Muscle of back (tissue), 11 donors: Measurements from ENCODE around the gene KERA. TPM values are rescaled to one million over a fixed set of nuclear protein-coding genes. Genes with fewer than 3 reads are reported as not detected.
A peak's percentile ranks its signal among the peaks of the same experiment; 100 is the strongest.

Experiments used
- DNase-seq, 3 donors: peaks; one replicate each; pipeline versions ENCODE4 v3.0.0 to v3.0.0-alpha.2; 2013
- polyA plus RNA-seq, 10 donors: library from polyadenylated mRNA; unstranded; fragments of 120-200 nt; gene quantifications; one replicate each; pipeline ENCODE4 v1.2.1, GENCODE V29; 2013; ENCODE audit not compliant: insufficient read length in 10 of 10

KERA gene
- polyA plus RNA-seq, 10 donors = 14.8 to 197 (median 87.1) TPM

DNA sequence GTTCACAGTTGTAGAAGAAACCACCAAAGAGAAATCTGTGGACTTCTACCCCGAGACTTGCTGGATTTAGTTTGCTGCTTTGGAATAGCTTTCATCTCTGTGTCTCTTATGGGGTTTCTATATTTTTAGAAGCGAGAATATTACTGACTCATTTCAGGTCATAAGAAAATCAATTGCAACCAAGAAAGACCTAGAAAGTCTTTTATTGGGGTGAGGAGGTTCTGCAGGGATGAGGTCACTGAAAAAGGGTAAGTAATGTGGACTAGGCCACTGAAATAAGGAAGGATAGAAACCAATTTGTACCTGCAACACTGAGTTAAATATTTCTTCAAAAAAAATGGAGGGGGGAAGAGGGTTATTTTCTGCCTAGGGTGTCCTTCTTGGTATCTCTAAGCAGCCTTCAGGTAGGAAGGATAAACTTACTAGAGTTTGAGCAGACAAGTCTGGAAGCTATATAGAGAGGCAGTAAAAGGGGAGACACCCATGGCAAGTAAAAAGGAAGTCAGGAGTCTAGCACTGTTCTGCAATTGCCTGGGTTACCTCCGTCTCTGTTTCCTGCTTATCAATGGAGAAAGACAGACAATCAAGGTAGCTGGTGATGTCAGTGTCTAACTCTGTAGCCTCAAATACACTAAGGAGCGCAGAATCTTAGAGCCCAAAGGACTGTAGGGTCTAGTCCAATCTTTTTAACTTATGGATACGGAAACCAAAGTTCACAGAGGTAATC, 19.6 kb upstream of the KERA start:
- DNase-seq = no peak

- DNase-seq = no peak
Observed at GRCh38 chr12:91074851-91075250, 17.0 kb upstream of the KERA start.

- DNase-seq = peak in 2 of 3 donors; percentile 63 to 84
Observed at GRCh38 chr12:91074154-91074709, 16.4 kb upstream of the KERA start.

DNA sequence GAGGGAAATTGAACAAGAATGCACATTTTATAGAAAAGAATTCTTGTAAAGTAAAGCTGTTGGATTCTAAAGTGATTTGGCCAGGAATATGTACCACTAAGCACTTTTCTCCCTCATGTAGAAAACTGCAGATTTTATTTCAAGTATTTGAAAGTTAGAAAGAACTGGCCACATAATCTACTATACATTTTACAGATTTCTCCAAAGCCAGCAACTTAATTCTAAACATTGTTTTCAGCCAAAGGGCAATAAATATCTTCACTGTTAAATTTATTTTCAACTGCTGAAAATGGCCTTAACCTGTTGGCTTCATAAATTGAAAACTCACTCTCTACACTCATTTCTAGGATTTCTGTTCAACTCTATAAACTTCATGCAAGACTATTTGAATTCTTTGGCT, 15.6 kb upstream of the KERA start:
- DNase-seq = peak in 1 of 3 donors; percentile 72

DNA sequence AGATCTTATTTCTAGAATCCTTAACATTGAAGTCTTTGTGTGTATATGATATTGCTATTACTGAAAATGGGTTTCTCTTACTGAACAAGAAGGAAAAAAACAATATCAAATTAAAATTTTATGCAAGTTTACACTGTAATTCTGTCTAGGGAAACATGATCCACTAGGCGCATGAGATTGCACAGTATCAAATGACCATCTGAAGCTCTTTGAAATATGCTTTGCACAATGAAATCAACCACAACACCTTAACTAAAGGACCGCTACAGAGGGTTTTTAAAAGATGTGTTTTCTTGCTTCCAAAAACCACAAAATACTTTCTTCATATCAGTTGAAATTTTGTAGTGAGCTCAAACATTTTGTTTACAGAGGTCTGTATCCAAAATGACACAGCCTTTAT, 15.1 kb upstream of the KERA start:
- peak in 1 of 3 donors; percentile 47 for DNase-seq

- DNase-seq = peak in 1 of 3 donors; percentile 55
Observed at GRCh38 chr12:91070936-91071335, 13.1 kb upstream of the KERA start.

DNA sequence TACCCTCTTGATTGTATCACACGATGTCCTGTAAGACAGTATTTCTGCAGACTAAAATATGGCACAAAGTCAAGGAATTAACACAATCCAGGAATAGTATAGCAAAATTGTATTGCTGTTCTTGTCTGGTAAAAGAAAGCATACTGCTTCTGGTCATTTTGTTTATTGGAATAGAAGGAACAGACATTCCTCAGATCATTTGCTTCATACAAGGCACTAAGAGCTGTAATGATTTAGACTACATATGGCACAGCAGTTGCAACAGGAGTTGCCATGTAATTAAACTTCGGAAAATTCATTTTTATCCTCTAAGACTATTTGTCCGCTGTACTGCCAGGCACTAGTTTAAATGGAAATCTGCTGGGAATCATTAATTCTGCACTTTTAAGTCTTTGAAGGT, 7.6 kb upstream of the KERA start:
- DNase-seq = no peak

DNA sequence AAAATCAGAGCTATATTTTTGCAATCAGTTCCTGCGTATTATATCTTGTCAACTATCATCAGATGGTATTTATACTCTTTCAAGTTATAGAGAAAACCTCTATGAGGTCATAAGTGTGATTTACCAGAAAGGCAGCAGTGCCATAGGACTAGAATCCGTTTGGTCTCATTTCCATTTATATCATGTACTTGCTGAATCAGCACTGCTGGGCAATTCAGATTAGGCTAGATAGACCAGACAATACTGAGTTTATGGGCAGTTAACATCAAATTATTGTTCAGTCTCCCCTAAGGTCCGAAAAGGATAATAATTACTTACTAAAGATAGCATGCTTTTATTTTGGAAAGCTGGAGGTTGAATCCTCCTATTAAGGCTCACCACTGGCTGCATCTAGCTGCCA, 6.8 kb upstream of the KERA start:
- DNase-seq = no peak

- peak in 1 of 3 donors; percentile 65 for DNase-seq
Observed at GRCh38 chr12:91061091-91061490, 3.3 kb upstream of the KERA start.

- peak in 2 of 3 donors; percentile 62 to 84 for DNase-seq
Observed at GRCh38 chr12:91059211-91059610, 1.4 kb upstream of the KERA start.

GRCh38 chr12:91058786-91059185, 962 bp upstream of the KERA start:
- DNase-seq = no peak

DNA sequence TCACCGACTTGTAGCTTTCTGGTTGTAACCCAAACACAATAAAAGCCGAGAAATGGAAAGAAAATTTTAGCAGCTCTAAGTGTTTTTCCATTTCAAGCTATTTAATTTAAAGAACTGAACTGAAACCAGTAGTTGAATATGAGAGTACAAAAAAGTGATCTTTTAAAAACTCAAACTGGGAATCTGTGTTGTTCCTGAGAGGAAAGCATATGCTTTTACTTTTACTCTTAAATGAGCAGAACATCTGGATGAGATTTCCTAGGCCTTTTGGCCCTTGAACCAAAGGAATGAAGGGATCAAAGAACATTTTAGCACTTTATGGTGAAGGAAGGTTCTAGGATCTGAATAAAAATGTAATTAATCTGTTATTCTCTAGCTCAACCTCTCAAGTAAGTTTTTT, 1.3 kb downstream of the KERA start:
- DNase-seq = peak in 2 of 3 donors; percentile 55 to 78

DNA sequence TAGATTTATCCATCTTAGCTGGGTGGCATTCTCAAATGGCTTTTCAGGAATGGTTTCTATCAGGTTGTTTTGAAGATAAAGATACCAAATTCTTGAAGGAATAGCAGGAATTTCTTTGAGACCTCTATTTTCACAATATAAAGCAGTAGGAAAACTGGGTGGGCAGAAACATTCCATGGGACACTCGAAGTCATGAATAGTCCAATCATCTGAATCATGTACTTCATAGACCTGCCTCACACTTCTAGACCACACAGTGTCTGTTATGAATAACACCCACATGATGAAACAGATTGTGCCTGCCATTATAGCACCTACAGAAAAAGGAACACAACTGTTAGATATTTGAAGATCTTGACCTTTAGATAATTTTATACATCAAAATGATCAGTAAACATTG, 1.8 kb downstream of the KERA start:
- peak in 1 of 3 donors; percentile 40 for DNase-seq

DNA sequence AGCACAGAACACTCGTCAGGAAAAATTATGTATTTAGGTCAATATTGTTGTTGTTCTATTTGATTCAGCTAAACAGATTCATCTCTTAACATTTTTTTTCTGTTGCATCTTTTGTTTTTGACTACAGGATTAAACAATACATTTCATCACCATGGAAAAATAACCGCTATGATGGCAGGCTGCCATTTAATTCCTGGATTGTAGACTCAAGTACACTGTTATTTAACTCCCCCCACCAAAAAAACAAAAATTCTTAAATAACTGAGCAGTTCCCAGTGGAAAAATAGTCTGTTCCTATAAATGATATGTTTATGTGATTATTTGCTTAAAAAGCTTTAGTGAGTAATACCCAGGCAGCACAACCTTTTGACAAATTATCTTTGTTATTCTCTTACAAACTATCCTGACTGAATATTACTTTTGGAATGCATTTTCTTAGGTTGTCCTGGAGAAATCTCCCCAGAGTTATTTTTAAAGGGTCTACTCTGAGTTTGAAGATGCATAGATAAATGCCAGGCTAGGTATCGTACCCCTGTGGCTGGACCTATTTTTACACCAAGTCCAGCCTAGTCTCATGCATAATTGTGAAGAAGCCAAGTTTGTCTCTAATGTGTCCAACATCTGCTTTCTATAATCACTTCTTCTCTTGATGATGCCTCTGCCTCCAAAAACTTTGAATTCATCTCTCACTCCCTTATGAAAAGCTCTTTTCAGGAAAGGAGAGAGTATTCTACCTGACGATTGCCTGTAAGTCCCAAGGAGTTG, 3.7 kb downstream of the KERA start:
- DNase-seq = peak; percentile 94 to 97 (median 95)

GRCh38 chr12:91052026-91052425, 5.8 kb downstream of the KERA start:
- DNase-seq = peak in 1 of 3 donors; percentile 65

DNA sequence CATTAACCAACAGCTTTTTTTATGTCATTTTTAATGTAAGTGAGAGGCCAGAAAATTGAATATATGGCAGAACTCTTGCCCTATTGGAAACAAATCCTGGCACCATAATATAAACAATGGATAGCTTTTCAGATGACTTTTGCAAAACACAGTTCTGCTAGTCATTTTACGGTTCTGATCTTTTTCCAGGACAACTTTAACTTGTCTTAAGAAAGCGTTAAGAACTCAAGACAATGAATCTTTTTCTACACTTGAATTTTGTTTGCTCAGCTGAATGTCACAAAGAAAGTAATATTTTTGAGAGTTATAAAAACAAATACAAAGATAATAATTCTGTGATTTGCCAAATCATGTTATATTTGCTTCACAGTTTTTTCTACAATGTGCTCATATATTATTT, 13.2 kb downstream of the KERA start:
- peak in 1 of 3 donors; percentile 51 for DNase-seq

DNA sequence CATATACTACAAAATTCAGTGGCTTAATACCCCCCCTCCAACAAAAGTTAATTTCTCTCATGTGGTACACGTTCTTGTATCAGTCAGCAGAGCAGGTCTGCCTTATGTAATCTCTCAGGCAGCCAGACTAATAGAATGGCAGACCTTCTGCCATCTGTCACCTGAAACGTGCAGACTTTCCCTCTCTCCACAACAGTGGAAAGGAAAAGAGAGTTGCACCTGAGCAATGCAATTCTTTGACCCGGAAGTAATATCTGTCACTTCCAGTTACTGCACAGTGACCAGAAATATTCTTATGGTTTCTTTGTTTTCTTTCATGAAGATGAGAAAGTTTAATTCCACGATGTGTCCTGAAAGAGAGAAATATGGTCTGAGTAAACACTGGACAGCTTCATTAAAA, 14.4 kb downstream of the KERA start:
- no peak for DNase-seq

GRCh38 chr12:91040096-91040755, 17.6 kb downstream of the KERA start:
- peak in 1 of 3 donors; percentile 36 for DNase-seq

GRCh38 chr12:91037276-91037675, 20.5 kb downstream of the KERA start:
- peak; percentile 64 to 85 (median 76) for DNase-seq

DNA sequence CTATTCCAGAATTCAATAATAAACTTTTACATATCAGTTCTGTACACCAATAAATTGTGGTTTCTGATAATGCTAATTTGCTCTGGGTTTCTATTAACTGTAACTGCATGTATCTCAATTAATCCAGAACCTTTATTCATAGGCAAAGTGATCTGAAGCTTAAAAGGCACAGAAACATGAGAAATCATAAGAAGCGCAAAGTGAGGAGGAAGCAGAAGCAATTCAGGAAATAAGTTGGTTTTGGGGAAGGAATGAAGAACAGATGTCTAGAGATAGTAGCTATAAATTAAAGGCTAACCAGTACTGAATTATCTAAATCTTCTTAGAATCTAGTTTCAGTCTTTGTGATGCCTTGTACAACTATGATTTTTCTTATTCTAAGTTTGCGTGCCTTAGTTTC, 24.6 kb downstream of the KERA start:
- DNase-seq = no peak

DNA sequence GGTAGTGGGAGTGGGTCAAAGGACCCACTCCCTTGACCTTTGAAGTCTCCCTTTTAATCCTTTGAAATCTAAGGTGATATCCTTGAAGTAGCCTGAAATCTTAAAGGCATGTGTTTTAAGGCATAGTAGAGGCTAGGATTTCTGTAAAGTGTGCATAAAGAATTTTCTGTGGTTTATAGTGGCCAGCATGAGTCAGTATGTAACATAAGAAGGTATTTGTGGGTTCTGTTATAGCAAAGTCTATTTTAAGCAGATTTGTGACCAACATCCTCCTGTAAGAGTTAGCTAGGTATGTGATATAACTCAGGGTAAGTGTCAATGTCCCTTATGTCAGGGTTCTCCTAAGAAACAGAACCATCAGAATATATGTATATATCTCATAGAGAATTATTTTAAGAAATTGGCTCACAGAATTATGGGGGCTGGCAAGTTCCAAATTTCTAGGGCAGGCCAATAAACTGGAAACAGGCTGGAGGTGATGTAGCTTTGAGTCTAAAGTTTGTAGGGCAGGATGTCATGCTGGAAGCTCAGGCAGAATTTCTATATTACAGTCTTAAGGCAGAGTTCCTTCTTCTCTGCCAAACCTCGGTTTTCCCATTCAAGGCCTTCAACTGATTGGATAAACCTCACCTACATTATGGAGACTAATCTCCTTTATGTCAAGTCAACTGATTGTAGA, 34.4 kb downstream of the KERA start:
- DNase-seq = peak in 1 of 3 donors; percentile 70

GRCh38 chr12:91021076-91021475, 36.7 kb downstream of the KERA start:
- DNase-seq = no peak
